GM18498 (cell line): ENCODE results near the gene SCNN1B.
"Not testable (repeated sequence)": the region's sequence is repeated elsewhere in the genome, so short reads cannot be mapped to it uniquely, and the experiment has no call there.

ENCODE experiments used
- ATAC-seq: cut with Tn5 transposase; IDR thresholded peaks from one replicate; pipeline ENCODE4 v1.9.1; 2021; ENCODE audit warnings: mild to moderate bottlenecking, moderate library complexity; ENCODE audit not compliant: unreplicated experiment

SCNN1B gene

DNA sequence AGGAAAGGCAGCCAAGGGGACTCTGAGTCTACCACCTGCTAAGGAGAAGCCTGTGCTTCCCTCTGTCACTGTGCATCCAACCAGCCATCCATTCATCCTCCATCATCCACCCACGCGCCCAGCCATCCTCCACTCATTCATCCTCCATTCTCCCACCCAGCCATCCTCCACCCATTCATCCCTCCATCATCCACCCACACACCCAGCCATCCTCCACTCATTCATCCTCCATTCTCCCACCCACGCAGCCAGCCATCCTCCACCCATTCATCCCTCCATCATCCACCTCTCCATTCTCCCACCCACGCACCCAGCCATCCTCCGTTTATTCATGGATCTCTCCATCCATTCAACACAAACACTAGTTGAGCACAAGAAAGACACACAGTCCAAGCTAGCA is 76.8 kb downstream of the SCNN1B start:
- no peak for ATAC-seq

DNA sequence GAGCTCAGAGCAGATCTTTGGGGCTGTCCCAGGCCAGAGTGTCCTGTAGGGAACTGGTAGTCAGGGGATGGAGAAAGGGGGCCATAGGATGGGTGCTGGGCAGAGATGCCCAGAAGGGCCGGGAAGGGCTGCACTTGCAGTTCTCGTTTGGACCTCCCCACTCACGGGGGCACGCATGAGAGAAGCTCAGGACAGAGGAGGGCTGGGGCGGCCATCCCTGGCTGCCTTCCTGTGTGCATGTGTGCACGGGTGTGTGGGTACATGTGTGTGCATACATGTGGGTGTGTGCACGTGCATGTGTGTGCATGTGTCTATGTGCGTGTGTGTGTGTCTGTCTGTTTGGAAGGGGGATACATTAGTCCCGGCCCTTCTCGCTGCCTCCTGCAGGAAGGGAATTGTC is 77.6 kb downstream of the SCNN1B start:
- ATAC-seq: no peak

GRCh38 chr16:23380501-23380951 is 78.4 kb downstream of the SCNN1B start:
- ATAC-seq: no peak

GRCh38 chr16:23381702-23382101 is 79.6 kb downstream of the SCNN1B start:
- ATAC-seq: not testable (repeated sequence)

- ATAC-seq: no peak
Measured at GRCh38 chr16:23382279-23382678, 80.2 kb downstream of the SCNN1B start.

GRCh38 chr16:23383881-23384280 is 81.8 kb downstream of the SCNN1B start:
- ATAC-seq: no peak

DNA sequence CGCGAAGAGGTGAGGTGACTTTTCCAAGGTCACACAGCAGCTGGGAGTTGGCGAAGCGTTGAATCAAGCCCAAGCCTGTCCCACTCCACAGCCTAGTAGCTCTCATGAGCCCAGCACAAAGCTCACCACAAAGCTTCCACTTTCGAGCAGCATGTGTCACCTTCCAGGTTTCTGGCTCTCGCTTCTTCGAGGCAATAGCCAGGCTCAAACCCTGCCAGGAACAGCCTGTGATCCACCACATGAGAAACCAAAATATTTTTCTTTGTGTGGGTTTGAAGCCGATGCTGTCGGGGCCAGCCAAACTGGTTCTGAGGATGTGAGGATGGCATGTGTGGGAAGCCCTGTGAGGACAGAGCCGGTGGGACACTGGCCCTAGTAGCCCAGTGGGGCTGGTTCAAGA is 82.8 kb downstream of the SCNN1B start:
- no peak for ATAC-seq

GRCh38 chr16:23385441-23385840 is 83.3 kb downstream of the SCNN1B start:
- ATAC-seq: no peak

DNA sequence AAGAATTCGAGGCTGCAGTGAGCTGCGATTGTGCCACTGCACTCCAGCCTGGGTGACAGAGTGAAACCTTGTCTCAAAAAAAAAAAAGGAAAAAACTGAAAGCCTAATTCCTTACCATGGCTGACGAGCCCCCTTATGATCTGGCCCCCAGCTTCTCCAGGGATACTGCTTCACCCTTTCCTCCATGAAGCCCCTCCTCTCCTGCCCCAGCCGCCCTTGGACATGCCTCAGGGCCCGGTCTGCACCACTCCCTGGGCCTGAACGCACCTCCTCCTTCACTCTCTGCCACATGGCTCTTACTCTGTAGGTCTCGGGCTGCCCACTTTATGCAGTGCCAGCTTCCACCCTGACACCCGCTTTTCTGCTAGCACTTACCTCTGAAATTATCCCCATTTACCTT is 85.6 kb downstream of the SCNN1B start:
- ATAC-seq: no peak

DNA sequence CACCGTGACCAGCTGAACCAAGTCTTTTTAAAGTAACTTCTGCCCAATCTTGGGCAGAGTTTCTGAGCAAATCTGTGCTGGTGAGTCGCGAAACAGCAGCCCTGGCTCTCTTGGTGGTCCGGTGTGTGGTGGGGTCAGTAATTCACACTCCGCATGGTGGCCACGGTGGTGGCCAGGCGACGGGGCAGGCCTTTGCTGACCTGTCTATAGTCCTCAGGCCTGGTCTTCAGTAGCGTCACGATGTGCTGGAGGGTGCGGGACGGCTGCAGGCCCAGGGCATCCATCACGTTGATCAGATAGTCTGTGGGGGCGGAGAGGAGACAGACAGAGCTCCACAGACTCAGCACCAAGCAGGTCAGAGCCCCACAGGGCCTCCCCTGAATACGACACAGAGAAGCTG is 86.7 kb downstream of the SCNN1B start:
- no peak for ATAC-seq

DNA sequence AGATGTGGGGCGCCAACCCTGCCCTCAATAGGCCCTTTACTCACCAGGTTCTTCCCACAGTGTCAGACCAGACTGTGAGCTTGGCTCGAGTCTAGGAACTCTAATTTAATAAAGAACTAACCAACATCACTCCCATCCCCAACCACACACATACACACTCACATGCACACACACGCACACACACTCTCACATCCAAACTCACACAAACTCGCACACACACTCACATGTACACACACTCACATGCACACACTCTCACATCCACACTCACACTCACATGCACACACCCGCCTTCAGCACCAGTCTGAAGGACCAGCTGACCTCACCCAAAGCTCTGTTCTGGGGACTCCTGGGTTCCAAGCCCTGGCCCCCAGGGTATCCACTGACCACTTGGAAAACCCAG is 87.1 kb downstream of the SCNN1B start:
- no peak for ATAC-seq

- not testable (repeated sequence) for ATAC-seq
Measured at GRCh38 chr16:23389936-23390335, 87.8 kb downstream of the SCNN1B start.

GRCh38 chr16:23391381-23392222 is 89.5 kb downstream of the SCNN1B start:
- no peak for ATAC-seq

DNA sequence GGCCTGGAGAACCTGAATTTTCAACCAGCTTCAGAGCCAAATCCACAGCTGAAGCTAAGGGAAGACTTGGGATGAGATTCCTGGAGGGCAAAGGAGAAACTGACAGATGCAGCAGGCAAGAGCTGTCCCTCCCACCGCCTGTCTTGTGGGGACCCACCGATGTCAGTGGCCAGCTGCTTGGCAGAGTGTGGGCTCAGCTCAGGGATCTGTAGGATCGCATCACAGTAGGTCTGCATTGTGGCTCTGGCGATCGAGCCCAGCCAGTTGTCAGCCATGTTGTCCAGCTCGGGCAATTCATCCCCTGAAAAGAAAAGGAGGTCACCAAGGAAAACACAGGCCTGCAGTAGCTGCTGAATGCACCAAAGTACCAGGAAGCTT is 90.1 kb downstream of the SCNN1B start:
- ATAC-seq: no peak

DNA sequence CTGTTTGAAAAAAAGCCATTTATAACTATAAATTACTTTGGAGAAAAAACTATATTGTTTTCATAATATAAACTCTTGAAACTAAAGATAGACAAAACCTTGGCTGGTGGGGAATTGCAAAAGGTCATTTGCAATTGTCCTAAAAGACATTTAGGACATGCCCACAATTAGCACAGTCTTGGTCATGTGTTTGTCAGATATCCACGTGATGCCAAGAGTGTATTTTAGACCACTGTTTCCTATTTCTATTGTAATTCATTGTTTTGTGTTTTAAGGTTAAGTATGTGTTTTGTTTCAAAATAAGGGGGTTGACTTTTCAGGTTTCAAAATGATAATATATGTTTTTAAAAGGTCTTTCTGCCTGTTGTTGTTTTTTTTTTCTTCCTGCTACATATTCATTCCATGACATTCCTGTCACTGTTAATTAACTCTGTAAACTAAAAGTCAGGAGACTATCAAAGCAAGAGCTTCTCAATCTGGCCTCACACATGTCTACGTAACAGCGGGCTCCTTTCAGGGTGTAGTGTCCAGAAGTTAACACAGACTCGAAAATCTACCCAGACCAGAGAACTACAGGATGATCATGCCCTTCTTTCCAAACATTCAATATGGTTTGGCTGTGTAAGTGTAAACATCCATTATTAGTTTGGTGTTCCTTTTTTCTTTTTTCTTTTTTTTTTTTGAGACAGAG is 92.2 kb downstream of the SCNN1B start:
- ATAC-seq: no peak

GRCh38 chr16:23395732-23396131 is 93.6 kb downstream of the SCNN1B start:
- no peak for ATAC-seq

GRCh38 chr16:23397464-23397863 is 95.4 kb downstream of the SCNN1B start:
- no peak for ATAC-seq

DNA sequence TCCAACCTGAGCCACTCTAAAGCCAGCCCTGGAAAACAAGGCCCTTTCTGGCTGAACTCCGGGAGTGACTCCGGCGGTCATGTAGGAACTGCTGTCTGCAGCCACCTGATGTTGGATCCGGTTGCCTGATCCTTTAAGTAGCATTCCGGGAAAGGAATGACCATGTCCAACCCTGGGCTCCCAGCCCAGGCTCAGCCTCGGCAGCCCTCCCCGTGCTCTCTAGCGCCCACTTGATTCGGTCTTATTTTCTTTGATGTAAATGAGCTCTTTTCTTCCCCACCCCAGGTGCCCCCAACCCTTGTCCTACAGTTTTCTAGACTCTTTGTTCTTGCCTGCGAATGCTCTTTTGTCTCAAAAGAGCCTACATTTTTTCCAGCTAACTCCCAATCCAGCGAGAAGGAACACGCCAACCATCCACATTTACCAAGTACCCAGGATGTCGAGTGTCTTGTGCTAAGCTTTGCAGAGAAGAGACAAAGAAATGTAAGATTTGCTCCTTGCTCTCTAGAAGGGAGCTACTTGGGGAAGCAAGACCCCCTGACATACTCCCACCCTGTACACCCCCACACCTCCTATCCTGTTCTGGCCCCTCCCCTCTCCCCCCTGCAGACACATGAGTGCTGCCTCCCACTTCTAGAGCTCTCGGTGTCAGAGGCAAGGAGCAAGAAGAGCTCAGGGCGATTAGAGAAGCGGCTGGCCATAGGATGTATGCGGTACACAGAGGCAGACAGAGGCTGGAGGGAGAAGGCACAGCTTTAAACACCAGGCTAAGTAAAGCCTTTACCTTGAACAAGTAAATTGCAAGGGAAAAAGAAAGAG is 97.1 kb downstream of the SCNN1B start:
- ATAC-seq: no peak

- not testable (repeated sequence) for ATAC-seq
Measured at GRCh38 chr16:23400447-23400846, 98.3 kb downstream of the SCNN1B start.

- ATAC-seq: no peak
Measured at GRCh38 chr16:23401139-23401538, 99.0 kb downstream of the SCNN1B start.

DNA sequence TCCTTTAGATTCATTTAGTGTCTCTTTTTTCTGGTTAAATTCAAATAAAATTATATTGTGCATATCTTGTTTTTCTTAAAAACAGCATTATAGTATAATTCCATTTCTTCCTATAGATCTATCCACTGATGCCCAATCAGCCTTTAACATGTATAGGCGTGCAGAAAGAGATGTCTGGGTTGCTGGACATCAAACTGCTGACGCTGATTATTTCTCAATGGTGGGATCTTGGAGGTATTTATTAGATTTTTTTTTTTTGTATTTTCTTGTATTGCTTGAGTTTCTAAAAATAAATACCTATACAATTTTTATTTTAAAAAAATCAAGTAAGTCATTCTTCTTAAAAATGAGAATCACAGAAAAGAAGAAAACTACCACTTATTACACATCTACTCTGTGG is 100.0 kb downstream of the SCNN1B start:
- no peak for ATAC-seq
